Heart right ventricle (tissue), 16 donors: ENCODE results near the gene F5. TPM values are rescaled to one million over a fixed set of nuclear protein-coding genes. Genes with fewer than 3 reads are reported as not detected.

Experiments used
- ATAC-seq, 8 donors: fragments of 200-7000 bp; cut with Tn5 transposase; one replicate each; pipeline ENCODE4 v1.9.1; 2020; ENCODE audit warnings: mild to moderate bottlenecking in 8 of 8, moderate library complexity in 8 of 8, moderate number of reproducible peaks in 1 of 8
- DNase-seq, 2 donors: peaks; one replicate each; pipeline ENCODE4 v3.0.0-alpha.2; 2020
- H3K27ac ChIP-seq, 10 donors: fragments of 200-600 bp; sonication (generic) in 2 of 10; one replicate each; pipeline versions ENCODE4 v1.5.0 to v1.8.0; 2020 to 2022; ENCODE audit warnings: mild to moderate bottlenecking in 3 of 10
- H3K27me3 ChIP-seq, 7 donors: fragments of 200-600 bp; one replicate each; pipeline ENCODE4 v1.8.0; 2021 to 2022; ENCODE audit warnings: mild to moderate bottlenecking in 2 of 7
- H3K36me3 ChIP-seq, 9 donors: fragments of 200-600 bp; sonication (generic) in 1 of 9; one replicate each; pipeline versions ENCODE4 v1.5.0 to v1.8.0; 2020 to 2022; ENCODE audit warnings: mild to moderate bottlenecking in 2 of 9
- H3K4me1 ChIP-seq, 9 donors: fragments of 200-600 bp; sonication (generic) in 1 of 9; one replicate each; pipeline versions ENCODE4 v1.5.0 to v1.8.0; 2020 to 2022; ENCODE audit warnings: mild to moderate bottlenecking in 4 of 9
- H3K4me3 ChIP-seq, 10 donors: fragments of 200-600 bp; sonication (generic) in 2 of 10; one replicate each; pipeline versions ENCODE4 v1.5.0 to v1.8.0; 2020 to 2022; ENCODE audit warnings: mild to moderate bottlenecking in 7 of 10, moderate library complexity in 2 of 10
- H3K9me3 ChIP-seq, 11 donors: fragments of 200-600 bp in 10 of 11; sonication (generic) in 2 of 11; one replicate each; pipeline versions ENCODE4 v1.5.0 to v1.8.0; 2013 to 2022; ENCODE audit warnings: mild to moderate bottlenecking in 2 of 11, control low read depth in 1 of 11, moderate library complexity in 1 of 11
- WGBS, 2 donors: extraction: QIAGEN DNeasy Blood & Tissue Kit; methylation state at CpG; one replicate each; pipeline ENCODE4 v1.1.7; 2013; ENCODE audit warnings: inconsistent platforms in 1 of 2; 5-methylcytosine and 5-hydroxymethylcytosine counted together
- intact Hi-C, 10 donors: fragments of 100-400 bp; cut with DNase I; formaldehyde crosslinking; loops; one replicate each; pipeline versions ENCODE4 v1.11.1 to v1.14.2; 2022
- polyA plus RNA-seq, 2 donors: library from polyadenylated mRNA; stranded (reverse); fragments of 200-250 nt; gene quantifications; one replicate each; pipeline ENCODE4 v1.2.3, GENCODE V29; 2013
- total RNA-seq, 10 donors: library from RNA; stranded (reverse); fragmentation: NEBNext Ultra II Directional in 3 of 10; extraction: Animal tissue kit (Norgen Biotek cat#: 25700) in 3 of 10; gene quantifications; one replicate each; pipeline versions ENCODE4 v1.2.1 to v1.2.4, GENCODE V29; 2021 to 2023
- TF ChIP-seq, protein P1 (sequence below), 9 donors: fragments of 200-600 bp; sonication (generic) in 2 of 9; IDR thresholded peaks; one replicate each; pipeline versions ENCODE4 v1.5.0 to v1.8.0; 2021 to 2022; ENCODE audit warnings: antibody characterized with exemption in 9 of 9, mild to moderate bottlenecking in 5 of 9, moderate library complexity in 1 of 9
- donor health status: Arrhythmogenic right ventricular cardiomyopathy.
- donor health status: ischemic (EF 13 %, LVEDD 7.1; RV severe dilation, severe dysfunction).
- donor health status: healthy with polysubstance abuse.
- donor health status: DM: no; HTN: yes; CAD: no.
- donor health status: DM: no; HTN: no; CAD: no.
- donor health status: ischemic (EF 25% LVEDD 6.9; RV normal size, moderate dysfunction).
- donor health status: ischemic (EF 25% LVEDD 5.7; RV mildly dilated, moderate dysfunction).
- donor health status: healthy.
- donor health status: DM: yes; HTN: yes; CAD: no.
- donor health status: Ischemic cardiomyopathy.
- donor health status: ischemic (EF 35%, LVEDD 5.7; RV mildly dilated, moderate dysfunction).
- donor health status: nonischemic (EF 11% LVEDD 7.7; RV severe dilation, severe dysfunction).
- donor health status: DM: yes; HTN: yes; CAD: no.
- donor health status: PGD.
- donor health status: ischemic (EF 29% LVEDD 5.4; RV normal size, mild dysfunction).
- donor health status: nonischemic (EF 23%, LVEDD 6.1; RV moderate dilation, normal function).

The F5 gene
- total and polyA plus RNA-seq, 12 donors: 0.94 to 40.3 (median 6.9) TPM

GRCh38 chr1:169521226-169521625, 65.1 kb downstream of the F5 start:
- Histone ChIP-seq H3K36me3 (peaks cover 0 to 65% (median 0%) of the 10 kb centered on the region in 9 donors), H3K4me1 (no peaks in the 10 kb centered on the region), H3K9me3 (no peaks in the 10 kb centered on the region), H3K27ac (no peak overlapping the region), H3K4me3 (no peak overlapping the region), H3K27me3 (no peaks in the 10 kb centered on the region)
- no peak for ATAC-seq
- 92 to 100% methylated on average over 1 of the region's 1 CpG for WGBS, 2 donors
- DNase-seq: no peak
- TF ChIP-seq, protein P1, sequence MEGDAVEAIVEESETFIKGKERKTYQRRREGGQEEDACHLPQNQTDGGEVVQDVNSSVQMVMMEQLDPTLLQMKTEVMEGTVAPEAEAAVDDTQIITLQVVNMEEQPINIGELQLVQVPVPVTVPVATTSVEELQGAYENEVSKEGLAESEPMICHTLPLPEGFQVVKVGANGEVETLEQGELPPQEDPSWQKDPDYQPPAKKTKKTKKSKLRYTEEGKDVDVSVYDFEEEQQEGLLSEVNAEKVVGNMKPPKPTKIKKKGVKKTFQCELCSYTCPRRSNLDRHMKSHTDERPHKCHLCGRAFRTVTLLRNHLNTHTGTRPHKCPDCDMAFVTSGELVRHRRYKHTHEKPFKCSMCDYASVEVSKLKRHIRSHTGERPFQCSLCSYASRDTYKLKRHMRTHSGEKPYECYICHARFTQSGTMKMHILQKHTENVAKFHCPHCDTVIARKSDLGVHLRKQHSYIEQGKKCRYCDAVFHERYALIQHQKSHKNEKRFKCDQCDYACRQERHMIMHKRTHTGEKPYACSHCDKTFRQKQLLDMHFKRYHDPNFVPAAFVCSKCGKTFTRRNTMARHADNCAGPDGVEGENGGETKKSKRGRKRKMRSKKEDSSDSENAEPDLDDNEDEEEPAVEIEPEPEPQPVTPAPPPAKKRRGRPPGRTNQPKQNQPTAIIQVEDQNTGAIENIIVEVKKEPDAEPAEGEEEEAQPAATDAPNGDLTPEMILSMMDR (IDR thresholded peaks at IDR 0.05): no peak
- intact Hi-C loops: no loop called here

DNA sequence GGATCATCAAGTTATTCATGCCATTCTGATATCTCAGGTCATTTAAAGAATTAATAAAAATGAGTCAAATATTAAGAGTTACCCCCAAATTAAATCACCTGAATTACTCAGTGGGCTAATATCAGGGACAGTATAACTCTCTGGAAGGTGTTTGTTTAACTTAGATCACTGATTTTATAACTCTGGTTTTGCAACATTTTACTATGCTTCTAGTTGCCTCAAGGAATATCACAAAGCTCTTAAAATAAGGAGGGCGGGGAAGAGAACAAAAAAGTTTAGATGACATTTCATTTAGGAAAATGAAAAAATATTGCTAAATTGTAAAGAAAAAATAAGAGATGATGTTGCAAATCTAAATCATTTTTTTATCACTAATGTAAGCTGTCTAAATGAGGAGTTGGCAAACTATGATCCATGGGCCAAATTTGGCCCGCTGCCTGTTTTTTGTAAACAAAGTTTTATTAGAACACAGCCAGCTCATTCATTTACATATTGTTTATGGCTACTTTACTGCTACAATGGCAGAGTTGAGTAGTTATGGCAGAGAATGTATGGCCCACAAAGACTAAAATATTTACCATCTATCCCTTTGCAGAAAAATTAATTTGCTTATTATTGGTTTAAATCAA, 68.6 kb downstream of the F5 start:
- peaks cover 0 to 10% (median 0%) of the 10 kb centered on the region in 9 donors for H3K4me1 ChIP-seq
- WGBS, 2 donors: 97% methylated on average over 2 of the region's 2 CpGs
- DNase-seq: no peak
- H3K4me3 ChIP-seq: no peak overlapping the region
- no peaks in the 10 kb centered on the region for H3K9me3 ChIP-seq
- TF ChIP-seq, protein P1 (IDR thresholded peaks at IDR 0.05): no peak
- peaks cover 0 to 45% (median 0%) of the 10 kb centered on the region in 9 donors for H3K36me3 ChIP-seq
- no peak for ATAC-seq
- no peak overlapping the region for H3K27ac ChIP-seq
- intact Hi-C loops: no loop called here
- H3K27me3 ChIP-seq: no peaks in the 10 kb centered on the region

DNA sequence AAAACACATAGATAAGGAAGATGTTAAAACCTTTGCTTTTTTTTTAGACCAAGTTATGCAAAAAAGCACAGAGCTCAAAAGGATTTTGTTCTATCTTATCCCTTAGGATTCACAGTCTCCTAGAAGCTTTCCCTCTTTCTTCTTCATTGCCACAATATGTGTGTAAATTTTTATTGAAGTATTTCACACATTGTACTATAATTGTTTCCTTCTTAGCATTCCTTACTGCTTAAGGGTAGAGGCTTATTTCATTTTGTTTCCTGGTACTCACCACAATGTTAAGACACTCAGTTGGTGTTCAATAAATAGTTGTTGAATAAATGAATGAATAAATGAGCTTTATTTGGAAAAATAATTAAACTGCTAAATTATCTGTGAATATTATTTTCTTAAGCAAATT, 70.6 kb downstream of the F5 start:
- TF ChIP-seq, protein P1 (IDR thresholded peaks at IDR 0.05): no peak
- Histone ChIP-seq H3K27me3 (no peaks in the 10 kb centered on the region), H3K9me3 (no peaks in the 10 kb centered on the region), H3K4me3 (no peak overlapping the region), H3K36me3 (peaks cover 0 to 39% (median 0%) of the 10 kb centered on the region in 9 donors), H3K27ac (no peak overlapping the region), H3K4me1 (peaks cover 0 to 16% (median 0%) of the 10 kb centered on the region in 9 donors)
- no peak for ATAC-seq
- intact Hi-C loops: no loop called here
- DNase-seq: no peak

DNA sequence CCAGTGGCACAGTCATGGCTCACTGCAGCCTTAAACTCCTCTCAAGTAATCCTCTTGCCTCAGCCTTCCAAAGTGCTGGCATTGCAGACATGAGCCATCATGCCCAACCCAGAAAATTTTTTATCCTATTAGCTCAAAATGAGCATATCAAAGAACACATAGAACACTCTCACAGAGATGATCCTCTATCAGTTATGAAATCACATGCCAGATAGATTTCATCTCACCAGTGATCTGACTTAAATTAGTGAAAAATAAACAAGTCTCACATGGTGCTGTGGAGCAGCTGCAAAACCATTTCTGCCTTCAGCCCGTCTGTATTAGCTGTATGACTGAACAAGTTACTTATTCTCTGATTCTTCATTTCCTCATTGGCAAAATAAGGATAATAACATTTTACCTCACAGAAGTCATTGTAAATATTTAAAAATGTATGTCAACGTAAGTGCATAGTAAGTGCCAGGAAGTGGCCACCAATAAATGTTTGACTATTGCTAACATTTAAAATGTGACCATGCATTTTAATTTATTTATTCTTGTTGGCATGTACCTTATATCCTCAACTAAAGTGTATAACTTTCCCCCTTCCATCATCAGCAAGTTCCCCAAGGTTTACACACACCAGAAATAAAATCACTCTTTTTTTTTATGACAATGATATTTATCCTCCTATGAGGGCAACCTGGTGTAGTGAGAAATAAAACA, 71.6 kb downstream of the F5 start:
- Histone ChIP-seq H3K27ac (no peak overlapping the region), H3K4me3 (no peak overlapping the region), H3K36me3 (peaks cover 0 to 32% (median 0%) of the 10 kb centered on the region in 9 donors), H3K27me3 (no peaks in the 10 kb centered on the region), H3K9me3 (no peaks in the 10 kb centered on the region), H3K4me1 (peaks cover 0 to 21% (median 0%) of the 10 kb centered on the region in 9 donors)
- DNase-seq (no peak), ATAC-seq (no peak)
- WGBS, 2 donors: 76 to 82% methylated on average over 2 of the region's 2 CpGs
- intact Hi-C loops: no loop called here
- TF ChIP-seq, protein P1 (IDR thresholded peaks at IDR 0.05): no peak
